Activated CD4-positive, CD25-positive, alpha-beta regulatory T cell treated with anti-CD3 and anti-CD28 coated beads, Interleukin-2, amount 50 U/mL, for 24 hours (primary cell): Measurements from ENCODE around the gene DNAH6.

Experiments
- ATAC-seq, 2 donors: fragments of 150-1000 bp; cut with Tn5 transposase; one replicate each; pipeline ENCODE4 v1.10.0; 2021; ENCODE audit warnings: mild to moderate bottlenecking in 1 of 2, moderate library complexity in 1 of 2

Gene DNAH6

DNA sequence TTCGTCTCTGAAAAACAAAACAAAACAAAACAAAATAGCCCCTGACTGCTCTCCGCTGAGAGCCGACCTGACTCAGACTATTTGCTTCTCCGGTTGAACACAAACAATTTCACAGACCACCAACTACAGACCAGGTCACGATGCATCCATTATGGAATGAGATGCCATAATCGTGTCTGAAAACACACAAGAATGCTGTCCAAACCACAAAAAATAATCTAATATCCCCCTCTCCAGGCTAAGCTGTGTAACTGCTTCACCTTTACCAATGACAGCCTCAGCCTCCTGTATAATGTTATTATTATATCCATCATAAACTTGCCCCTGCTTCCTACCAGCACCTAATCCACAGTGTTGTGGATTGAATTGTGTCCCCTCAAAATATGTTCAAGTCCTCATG, 114.7 kb downstream of the DNAH6 start:
- no peak for ATAC-seq

GRCh38 chr2:84631985-84632384, 115.7 kb downstream of the DNAH6 start:
- ATAC-seq, result no peak

DNA sequence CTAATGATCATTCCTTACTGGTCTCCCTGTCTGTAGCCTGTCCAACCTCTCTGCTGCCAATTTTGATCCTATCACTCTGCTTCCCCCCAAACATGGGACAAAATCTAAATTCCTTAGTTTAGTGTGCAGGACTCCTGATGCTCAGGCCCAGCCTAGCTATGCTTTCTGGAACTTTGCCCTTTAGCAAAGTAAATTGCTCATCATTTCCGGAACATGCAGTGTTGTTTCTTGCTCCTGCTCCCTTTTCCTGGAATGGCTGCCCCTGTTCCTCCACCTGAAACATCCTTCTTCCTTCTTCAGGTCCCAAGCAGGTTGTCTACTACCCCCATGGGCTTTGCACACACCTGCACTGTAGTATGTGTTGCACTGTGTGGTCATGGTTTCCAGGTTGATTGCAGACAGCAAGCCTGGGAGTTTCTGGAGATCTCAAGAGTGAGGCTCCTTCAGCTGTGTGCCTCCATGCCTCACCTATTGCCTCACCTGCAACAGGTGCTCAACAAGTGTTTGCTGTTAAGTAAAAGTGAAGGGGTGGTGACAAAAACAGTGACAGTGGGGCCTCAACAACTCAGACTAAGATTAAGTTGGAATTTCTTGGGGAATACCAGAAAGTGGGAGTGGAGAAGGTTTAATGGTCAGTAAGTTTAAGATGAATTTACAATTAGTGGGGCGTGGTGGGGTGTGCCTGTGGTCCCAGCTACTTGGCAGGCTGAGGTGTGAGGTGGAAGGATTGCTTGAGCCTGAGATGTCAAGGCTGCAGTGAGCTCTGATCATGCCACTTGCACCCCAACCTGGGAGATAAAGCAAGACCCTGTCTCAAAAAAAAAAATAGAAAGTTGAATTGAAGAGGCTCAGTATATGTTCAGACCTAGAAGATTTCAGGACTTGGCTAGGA, 120.0 kb downstream of the DNAH6 start:
- ATAC-seq, result no peak

GRCh38 chr2:84639751-84640150, 123.5 kb downstream of the DNAH6 start:
- ATAC-seq, result no peak

DNA sequence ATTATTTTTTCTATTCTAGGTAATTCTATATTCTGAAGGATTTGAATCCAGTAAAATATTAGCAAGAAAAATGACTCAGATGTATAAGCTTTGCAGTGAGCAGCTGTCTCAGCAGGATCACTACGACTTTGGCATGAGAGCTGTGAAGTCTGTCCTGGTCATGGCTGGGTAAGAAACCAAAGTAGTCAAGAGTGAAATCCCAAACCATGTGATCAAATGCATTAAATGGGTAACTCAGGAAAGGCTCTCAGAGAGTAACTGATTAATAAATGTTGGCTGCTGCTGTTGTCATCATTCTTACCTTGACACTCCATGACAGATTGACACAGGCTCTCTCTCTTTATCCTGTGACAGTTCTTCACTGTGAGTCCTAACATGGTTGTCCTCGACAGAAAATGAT, 124.1 kb downstream of the DNAH6 start:
- ATAC-seq, result no peak

- ATAC-seq, result no peak
These were observed 124.7 kb downstream of the DNAH6 start for GRCh38 chr2:84641021-84641420.

GRCh38 chr2:84643991-84644390, 127.7 kb downstream of the DNAH6 start:
- ATAC-seq, result no peak

GRCh38 chr2:84646514-84646913, 130.2 kb downstream of the DNAH6 start:
- ATAC-seq, result no peak

GRCh38 chr2:84647267-84647666, 131.0 kb downstream of the DNAH6 start:
- no peak for ATAC-seq

DNA sequence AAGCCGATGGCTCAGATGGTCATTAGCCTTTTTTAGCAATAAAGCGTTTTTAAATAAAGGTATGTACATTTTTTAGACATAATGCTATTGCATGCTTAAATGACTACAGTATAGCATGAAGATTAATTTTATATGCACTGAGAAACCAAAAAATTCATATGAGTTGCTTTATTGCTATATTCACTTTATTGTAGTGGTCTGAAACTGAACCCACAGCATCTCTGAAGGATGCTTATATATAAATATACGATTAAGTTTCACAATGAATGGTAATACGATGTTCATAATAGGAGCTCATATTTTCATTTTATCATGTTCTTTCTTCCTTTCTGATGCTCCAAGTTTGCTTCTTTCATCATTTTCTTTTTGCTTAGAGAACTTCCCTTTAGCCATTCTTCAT, 132.8 kb downstream of the DNAH6 start:
- peak; percentile 41 to 55 for ATAC-seq

GRCh38 chr2:84649487-84650142, 133.3 kb downstream of the DNAH6 start:
- no peak for ATAC-seq

- ATAC-seq, result no peak
These were observed 136.1 kb downstream of the DNAH6 start for GRCh38 chr2:84652431-84652830.

DNA sequence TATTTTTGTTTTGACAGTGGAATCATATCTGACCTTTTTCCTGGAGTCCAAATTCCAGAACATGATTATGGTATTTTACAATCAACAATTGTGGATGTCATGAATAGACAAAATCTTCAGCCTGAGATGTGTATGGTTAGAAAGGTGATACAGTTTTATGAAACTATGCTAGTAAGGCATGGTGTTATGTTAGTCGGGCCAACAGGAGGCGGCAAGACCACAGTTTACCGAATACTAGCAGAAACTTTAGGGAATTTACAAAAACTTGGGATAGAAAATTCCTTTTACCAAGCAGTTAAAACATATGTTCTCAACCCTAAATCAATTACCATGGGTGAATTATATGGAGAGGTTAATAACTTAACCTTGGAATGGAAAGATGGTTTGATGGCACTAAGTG, 137.0 kb downstream of the DNAH6 start:
- no peak for ATAC-seq

GRCh38 chr2:84654414-84654813, 138.1 kb downstream of the DNAH6 start:
- ATAC-seq, result no peak

GRCh38 chr2:84669122-84669521, 152.8 kb downstream of the DNAH6 start:
- no peak for ATAC-seq

DNA sequence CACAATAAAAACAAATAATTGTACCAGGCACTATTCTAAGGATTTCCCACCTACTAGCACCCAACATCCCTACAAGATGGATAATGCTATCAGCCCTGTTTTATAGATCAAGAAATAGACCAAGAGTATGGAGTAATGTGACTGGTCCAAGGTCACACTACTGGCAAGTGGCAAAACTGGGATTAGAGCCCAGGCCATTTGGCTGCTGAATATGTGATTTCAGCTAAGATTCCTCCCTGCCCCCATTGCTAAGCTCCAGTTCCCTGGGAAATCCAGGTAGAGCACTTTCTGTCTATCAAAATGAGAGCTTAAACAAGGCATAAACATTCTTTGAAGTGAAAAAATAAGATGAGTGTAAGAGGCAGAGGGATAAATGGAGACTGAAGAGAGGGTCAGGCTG, 157.8 kb downstream of the DNAH6 start:
- ATAC-seq, result no peak

- no peak for ATAC-seq
These were observed 158.3 kb downstream of the DNAH6 start for GRCh38 chr2:84674586-84674985.

GRCh38 chr2:84676295-84676694, 160.0 kb downstream of the DNAH6 start:
- ATAC-seq, result peak; percentile 60 to 75

- ATAC-seq, result no peak
These were observed 161.9 kb downstream of the DNAH6 start for GRCh38 chr2:84678214-84678613.

DNA sequence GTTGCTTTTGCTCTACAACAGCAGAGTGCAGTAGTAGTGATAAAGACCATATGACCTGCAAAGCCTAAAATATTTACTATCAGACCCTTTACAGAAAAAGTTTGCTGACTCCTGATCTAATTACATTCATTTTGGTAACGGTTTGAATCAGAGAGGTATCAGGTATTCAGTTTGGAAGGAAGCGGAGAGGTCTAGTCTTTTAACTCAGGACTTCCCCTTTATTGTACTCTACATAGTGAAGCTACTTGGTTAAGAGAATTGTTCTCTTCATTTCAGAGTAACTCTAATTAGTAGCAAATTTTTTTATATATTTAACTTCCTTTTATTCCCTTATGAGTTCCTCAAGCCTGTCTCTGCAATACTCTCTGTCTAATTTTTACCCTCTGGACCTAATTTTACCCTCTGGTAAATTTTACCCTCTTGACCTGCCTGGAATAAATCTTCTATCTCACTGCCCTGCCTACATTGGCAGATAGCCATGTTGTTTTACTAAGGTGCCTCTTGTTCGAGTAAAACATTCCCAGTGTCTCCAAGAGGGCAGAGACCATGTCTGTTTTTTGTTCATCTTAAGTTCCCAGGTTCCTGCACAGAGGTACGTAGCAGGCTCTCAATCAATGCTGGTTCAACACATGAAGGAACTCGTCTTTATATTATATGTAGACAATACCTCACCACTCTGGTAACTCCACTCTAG, 170.6 kb downstream of the DNAH6 start:
- ATAC-seq, result peak; percentile 61 to 66

DNA sequence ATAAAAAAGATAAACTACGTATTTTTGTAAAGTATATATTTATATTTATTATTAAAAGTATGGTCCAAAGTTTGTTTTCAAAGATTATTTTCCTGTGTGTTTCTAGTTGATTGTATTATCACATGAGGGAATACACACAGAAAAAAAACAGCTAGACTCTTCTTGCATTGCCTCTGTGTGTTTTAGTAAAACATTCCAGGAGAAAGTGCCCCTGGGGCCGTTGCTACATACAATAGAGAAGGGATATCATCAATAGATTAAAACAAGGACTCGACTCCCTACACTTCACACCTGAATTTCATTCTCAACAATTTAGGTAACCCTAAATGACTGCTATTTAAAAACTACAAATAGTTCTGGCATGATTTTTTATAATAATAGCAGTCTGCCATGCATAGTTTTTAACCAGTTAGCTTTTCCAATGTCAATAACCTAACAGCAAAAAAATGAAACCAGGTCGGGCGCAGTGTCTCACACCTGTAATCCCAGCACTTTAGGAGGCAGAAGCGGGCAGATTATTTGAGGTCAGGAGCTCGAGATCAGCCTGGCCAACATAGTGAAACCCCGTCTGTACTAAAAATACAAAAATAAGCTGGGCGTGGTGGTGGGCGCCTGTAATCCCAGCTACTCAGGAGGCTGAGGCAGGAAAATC, 171.3 kb downstream of the DNAH6 start:
- no peak for ATAC-seq

DNA sequence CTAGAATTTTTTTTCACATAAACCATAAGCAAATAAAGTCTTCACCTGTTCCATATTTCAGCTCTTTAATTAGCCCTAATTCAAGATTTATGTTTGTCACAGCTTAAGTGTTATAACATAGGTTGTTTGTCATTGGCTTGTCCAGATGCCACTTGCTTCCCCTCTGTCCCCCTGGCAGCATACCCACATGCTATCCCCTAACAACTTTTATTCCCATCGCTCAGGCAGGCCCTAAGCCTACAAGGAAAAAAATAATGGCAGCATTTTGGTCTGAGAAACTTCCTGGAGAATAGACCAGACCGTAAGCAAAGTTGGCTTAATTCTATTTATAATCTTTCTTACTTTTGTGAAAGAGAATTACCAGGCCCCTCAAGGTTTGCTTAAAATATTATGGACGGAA, 173.9 kb downstream of the DNAH6 start:
- ATAC-seq, result no peak

DNA sequence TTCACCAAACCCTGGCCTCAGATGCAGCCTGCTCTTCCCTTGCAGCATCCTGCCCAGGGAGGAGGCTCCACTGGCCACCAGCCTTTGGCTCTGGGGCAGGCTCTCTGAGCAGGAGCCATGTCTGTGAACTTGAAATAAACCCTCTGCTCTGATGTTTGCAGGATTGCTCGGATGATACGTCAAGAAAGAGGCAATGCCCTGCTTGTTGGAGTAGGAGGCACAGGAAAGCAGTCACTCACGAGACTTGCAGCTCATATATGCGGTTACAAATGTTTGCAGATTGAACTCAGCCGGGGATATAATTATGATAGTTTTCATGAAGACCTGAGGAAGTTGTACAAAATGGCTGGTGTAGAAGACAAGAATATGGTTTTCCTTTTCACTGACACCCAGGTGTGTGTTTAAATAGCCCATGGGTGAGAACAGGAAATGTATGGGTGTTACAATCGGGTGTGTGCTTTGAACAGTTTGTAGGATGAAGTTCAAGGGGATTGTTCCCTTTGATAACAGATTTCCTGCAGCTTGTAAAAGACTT, 177.9 kb downstream of the DNAH6 start:
- ATAC-seq, result peak in 1 of 2 donors; percentile 30
